Tibial nerve (tissue), 4 donors: ENCODE data around the gene LLGL1. TPM values are rescaled to one million over a fixed set of nuclear protein-coding genes. Genes with fewer than 3 reads are reported as not detected.

Source experiments
- DNase-seq, 2 donors: peaks; one replicate each; pipeline ENCODE4 v3.0.0-alpha.2; 2019; ENCODE audit warnings: low spot score in 2 of 2
- H3K27ac ChIP-seq, 4 donors: fragments of 200-600 bp; sonication (generic) in 3 of 4; one replicate each; pipeline ENCODE4 v1.5.1; 2017 to 2019; ENCODE audit warnings: mild to moderate bottlenecking in 1 of 4
- H3K27me3 ChIP-seq, 2 donors: fragments of 200-600 bp; sonication (generic) in 1 of 2; one replicate each; pipeline versions ENCODE4 v1.5.1 to v1.6.0; 2017 to 2019
- H3K36me3 ChIP-seq, 3 donors: fragments of 200-600 bp; sonication (generic); one replicate each; pipeline ENCODE4 v1.5.1; 2018 to 2019
- H3K4me1 ChIP-seq, 4 donors: fragments of 200-600 bp; sonication (generic) in 3 of 4; one replicate each; pipeline ENCODE4 v1.5.1; 2017 to 2019
- H3K4me3 ChIP-seq, 4 donors: fragments of 200-600 bp; sonication (generic) in 3 of 4; one replicate each; pipeline ENCODE4 v1.5.1; 2017 to 2019; ENCODE audit warnings: mild to moderate bottlenecking in 1 of 4, moderate library complexity in 1 of 4
- H3K9me3 ChIP-seq, 4 donors: fragments of 200-600 bp; sonication (generic) in 3 of 4; one replicate each; pipeline ENCODE4 v1.5.1; 2017 to 2019
- EP300 ChIP-seq, 2 donors: sonication (generic); formaldehyde crosslinking; IDR thresholded peaks; one replicate each; pipeline ENCODE4 v1.6.1; 2017; ENCODE audit warnings: antibody characterized with exemption in 2 of 2, mild to moderate bottlenecking in 1 of 2
- POLR2A ChIP-seq, 2 donors: fragments of 450-650 bp; IDR thresholded peaks; one replicate each; pipeline ENCODE4 v1.6.1; 2017; ENCODE audit warnings: antibody characterized with exemption in 2 of 2, mild to moderate bottlenecking in 2 of 2, moderate library complexity in 2 of 2
- WGBS, 2 donors: methylation state at CpG; one replicate each; pipeline ENCODE4 v1.1.5; 2018; 5-methylcytosine and 5-hydroxymethylcytosine counted together
- total RNA-seq, 4 donors: library from RNA; depleted of rRNA; stranded (reverse); fragments of >200 nt; gene quantifications; one replicate each; pipeline ENCODE4 v1.1.0, GENCODE V29; 2016
- TF ChIP-seq, protein P1 (sequence below), 5 experiments: fragments of 200-600 bp in 3 of 5; fragments of 450-650 bp in 2 of 5; sonication (generic) in 3 of 5; IDR thresholded peaks; one replicate each; pipeline ENCODE4 v1.5.1; 2016 to 2019; ENCODE audit warnings: antibody characterized with exemption in 5 of 5, mild to moderate bottlenecking in 3 of 5, moderate library complexity in 2 of 5

LLGL1 gene
- total RNA-seq, 4 donors from 2014 or later = 20.9 to 30.2 (median 27.9) TPM

DNA sequence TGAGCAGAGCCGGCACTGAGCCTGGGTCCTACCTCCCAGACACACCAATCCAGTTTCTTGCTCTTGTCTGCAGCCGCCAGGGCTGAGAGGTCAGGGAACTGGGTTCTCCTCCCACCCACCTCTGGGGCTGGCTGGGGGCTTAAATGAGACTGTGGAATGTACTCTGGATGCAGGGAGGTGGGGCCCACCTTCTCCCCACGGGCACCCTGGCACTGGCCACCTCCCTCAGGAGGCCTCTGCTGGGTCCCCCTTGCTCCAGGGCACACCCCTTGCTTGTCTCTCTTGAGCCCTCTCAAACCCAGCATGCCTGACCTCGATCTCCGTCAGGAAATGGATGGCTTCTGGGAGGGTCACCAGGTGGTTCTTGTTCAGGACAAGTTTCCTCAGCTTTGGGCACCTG is 26.7 kb downstream of the LLGL1 start:
- DNase-seq = no peak
- Histone ChIP-seq H3K4me3 (no peak overlapping the region), H3K36me3 (peaks cover 0 to 96% (median 37%) of the 10 kb centered on the region in 3 donors), H3K9me3 (no peaks in the 10 kb centered on the region), H3K27ac (no peak overlapping the region), H3K4me1 (peaks cover 0 to 36% (median 8%) of the 10 kb centered on the region in 4 donors), H3K27me3 (no peaks in the 10 kb centered on the region)
- TF ChIP-seq POLR2A (IDR thresholded peaks at IDR 0.05) = no peak
- TF ChIP-seq, protein P1, sequence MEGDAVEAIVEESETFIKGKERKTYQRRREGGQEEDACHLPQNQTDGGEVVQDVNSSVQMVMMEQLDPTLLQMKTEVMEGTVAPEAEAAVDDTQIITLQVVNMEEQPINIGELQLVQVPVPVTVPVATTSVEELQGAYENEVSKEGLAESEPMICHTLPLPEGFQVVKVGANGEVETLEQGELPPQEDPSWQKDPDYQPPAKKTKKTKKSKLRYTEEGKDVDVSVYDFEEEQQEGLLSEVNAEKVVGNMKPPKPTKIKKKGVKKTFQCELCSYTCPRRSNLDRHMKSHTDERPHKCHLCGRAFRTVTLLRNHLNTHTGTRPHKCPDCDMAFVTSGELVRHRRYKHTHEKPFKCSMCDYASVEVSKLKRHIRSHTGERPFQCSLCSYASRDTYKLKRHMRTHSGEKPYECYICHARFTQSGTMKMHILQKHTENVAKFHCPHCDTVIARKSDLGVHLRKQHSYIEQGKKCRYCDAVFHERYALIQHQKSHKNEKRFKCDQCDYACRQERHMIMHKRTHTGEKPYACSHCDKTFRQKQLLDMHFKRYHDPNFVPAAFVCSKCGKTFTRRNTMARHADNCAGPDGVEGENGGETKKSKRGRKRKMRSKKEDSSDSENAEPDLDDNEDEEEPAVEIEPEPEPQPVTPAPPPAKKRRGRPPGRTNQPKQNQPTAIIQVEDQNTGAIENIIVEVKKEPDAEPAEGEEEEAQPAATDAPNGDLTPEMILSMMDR (IDR thresholded peaks at IDR 0.05) = no peak
- no peak for TF ChIP-seq EP300 (IDR thresholded peaks at IDR 0.05)
- 65 to 82% methylated on average over 3 to 5 of the region's 5 CpGs for WGBS, 2 donors

DNA sequence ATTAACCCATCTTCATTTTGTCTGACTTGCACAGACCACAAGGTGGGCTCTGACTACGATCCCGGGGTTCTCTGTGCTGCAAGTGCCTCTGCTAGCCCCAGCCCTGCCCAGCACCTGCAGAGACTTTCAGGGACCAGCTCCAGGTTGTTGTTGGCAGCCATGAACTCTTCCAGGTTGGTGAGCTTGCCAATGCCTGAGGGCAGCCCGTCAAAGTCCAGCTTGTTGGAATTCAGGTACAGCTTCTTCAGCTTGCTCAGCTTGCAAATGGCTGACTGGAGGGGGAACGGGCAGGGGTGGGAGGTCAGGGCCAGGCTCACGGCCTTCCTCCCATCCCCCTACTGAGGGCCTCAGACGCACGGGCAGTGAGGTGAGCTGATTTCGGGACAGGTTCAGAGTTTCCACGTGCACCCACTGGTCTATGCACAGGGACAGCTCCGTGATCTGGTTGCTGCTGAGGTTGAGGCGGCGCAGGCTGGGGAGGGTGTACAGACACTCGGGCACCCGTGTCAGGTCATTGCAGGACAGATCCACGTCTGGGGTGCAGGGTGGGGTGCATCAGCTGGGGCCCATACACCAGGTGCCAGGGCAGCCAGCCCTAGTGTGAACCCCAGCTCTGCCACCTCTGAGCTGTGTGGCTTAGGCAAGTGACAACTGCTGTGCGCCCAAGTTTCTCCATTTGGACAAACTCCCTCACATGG is 27.9 kb downstream of the LLGL1 start:
- peaks cover 0 to 84% (median 37%) of the 10 kb centered on the region in 3 donors for H3K36me3 ChIP-seq

DNA sequence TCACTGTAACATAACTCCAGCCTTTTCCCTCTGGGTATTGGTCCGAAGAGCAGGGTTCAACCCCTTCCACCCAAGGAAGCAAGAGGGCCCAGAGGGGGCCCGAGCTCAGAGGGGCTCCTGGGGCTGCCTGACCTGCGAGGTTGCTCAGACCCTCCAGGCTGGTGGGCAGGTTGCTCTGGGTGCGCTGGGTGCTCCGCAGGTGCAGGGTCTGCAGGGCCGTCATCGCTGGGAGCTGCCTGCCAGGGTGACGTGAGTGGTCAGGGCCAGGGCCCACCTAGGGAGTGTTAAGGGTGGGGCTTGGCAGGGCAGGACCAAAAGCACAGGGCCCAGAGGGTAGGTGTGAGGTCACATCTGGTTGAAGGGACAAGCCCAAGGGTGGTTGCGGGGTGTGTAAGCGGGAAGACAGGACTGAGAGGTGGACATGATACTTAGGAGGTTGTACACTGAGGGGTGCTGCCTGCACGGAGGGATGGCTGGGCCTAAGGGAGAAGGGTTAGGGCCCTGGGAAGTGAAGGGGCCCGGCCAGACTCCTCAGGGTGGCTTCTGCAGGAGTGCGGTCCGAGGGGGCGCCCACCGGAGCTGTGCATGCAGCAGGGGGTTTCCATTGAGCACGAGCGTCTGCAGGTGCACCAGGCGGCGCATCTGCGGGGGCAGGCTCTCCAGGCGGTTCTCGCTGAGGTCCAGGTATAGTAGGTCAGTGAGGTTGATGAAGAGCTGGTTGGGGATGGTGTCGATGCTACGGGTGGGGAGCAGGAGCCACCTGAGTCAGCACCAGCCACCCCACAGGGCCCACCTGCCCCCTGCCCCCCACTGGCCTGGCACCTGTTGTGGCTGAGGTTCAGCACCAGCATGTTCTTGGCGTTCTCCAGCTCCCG is 28.7 kb downstream of the LLGL1 start:
- peaks cover 0 to 76% (median 32%) of the 10 kb centered on the region in 3 donors for H3K36me3 ChIP-seq
- 87 to 89% methylated on average over 22 to 23 of the region's 27 CpGs for WGBS, 2 donors

More for the DNA sequence above, 27.9 kb downstream of the LLGL1 start:
- Histone ChIP-seq H3K4me1 (peaks cover 0 to 31% (median 14%) of the 10 kb centered on the region in 4 donors), H3K9me3 (no peaks in the 10 kb centered on the region), H3K4me3 (no peak overlapping the region), H3K27ac (no peak overlapping the region), H3K27me3 (no peaks in the 10 kb centered on the region)
- TF ChIP-seq EP300 (IDR thresholded peaks at IDR 0.05) (no peak), POLR2A (IDR thresholded peaks at IDR 0.05) (no peak)
- TF ChIP-seq, protein P1 (IDR thresholded peaks at IDR 0.05) = no peak
- DNase-seq = no peak
- 77 to 83% methylated on average over 14 to 16 of the region's 16 CpGs for WGBS, 2 donors

DNA sequence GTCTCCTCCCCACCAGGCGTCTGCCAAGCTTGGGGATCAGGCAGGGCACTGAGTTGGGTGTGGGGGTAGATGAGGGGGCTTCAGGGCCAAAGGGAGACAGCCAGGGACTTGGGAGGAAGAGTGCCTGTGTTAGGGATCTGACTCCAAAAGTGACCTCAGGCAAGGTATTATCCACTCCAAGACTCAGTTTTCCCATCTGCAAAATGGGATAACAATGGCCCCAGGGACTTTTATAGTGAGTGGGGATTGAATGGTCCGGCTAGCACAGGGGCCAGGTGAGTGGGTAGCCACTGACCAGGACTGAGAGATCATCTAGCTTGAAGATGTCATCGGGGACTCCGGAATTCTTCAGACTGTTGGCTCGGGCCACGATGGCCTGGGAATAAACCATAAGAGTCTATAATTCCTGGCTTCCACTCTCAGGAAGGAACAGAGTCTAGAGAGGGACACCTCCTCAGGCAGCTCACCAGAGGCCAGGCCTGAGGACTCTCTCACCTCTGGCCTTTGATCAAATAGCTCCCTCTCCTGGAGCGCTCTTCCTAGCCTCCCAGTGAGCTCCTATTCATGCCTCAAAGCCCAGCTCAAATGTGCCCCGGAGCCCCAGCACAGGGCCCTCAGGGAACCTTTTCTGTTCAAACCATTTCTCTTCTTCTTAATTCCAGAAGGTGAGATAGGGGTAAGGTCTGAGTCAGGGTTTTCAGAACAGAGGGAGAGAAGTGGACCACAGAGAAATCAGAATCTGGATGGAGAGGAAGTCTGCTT is 29.6 kb downstream of the LLGL1 start:
- Histone ChIP-seq H3K4me3 (no peak overlapping the region), H3K4me1 (peaks cover 0 to 37% (median 22%) of the 10 kb centered on the region in 4 donors), H3K27ac (no peak overlapping the region), H3K36me3 (peaks cover 0 to 67% (median 32%) of the 10 kb centered on the region in 3 donors), H3K27me3 (no peaks in the 10 kb centered on the region), H3K9me3 (no peaks in the 10 kb centered on the region)
- 94 to 96% methylated on average over 8 of the region's 8 CpGs for WGBS, 2 donors
- no peak for DNase-seq
- TF ChIP-seq, protein P1 (IDR thresholded peaks at IDR 0.05) = no peak
- TF ChIP-seq EP300 (IDR thresholded peaks at IDR 0.05) (no peak), POLR2A (IDR thresholded peaks at IDR 0.05) (no peak)

More for the DNA sequence above, 28.7 kb downstream of the LLGL1 start:
- H3K4me3 ChIP-seq = no peak overlapping the region
- no peaks in the 10 kb centered on the region for H3K9me3 ChIP-seq
- no peak overlapping the region for H3K27ac ChIP-seq
- no peaks in the 10 kb centered on the region for H3K27me3 ChIP-seq
- H3K4me1 ChIP-seq = peaks cover 0 to 28% (median 18%) of the 10 kb centered on the region in 4 donors
- no peak for DNase-seq
- TF ChIP-seq, protein P1 (IDR thresholded peaks at IDR 0.05) = no peak
- no peak for TF ChIP-seq EP300 (IDR thresholded peaks at IDR 0.05)
- TF ChIP-seq POLR2A (IDR thresholded peaks at IDR 0.05) = no peak
